Lung (tissue), 12 donors: ENCODE measurements around the gene CHRD. TPM values are rescaled to one million over a fixed set of nuclear protein-coding genes. Genes with fewer than 3 reads are reported as not detected.

Experiments
- ATAC-seq: fragments of 200-7000 bp; cut with Tn5 transposase; one replicate; pipeline ENCODE4 v1.9.1; 2020; ENCODE audit warnings: moderate number of reproducible peaks; ENCODE audit not compliant: insufficient read depth, low FRiP score
- DNase-seq, 3 donors: peaks; one replicate each; pipeline ENCODE4 v3.0.0-alpha.2; 2013 to 2017
- H3K27ac ChIP-seq, 2 donors: one replicate each; pipeline ENCODE4 v1.5.1; 2013; ENCODE audit warnings: mild to moderate bottlenecking in 2 of 2, moderate library complexity in 2 of 2, control low read depth in 1 of 2, inconsistent platforms in 1 of 2, low read depth in 1 of 2, low read length in 1 of 2
- H3K27me3 ChIP-seq, 3 donors: one replicate each; pipeline ENCODE4 v1.5.1; 2013; ENCODE audit warnings: low read length in 2 of 3; ENCODE audit not compliant: control insufficient read depth in 3 of 3, insufficient read depth in 3 of 3
- H3K36me3 ChIP-seq, 4 donors: one replicate each; pipeline ENCODE4 v1.5.1; 2013; ENCODE audit warnings: low read length in 4 of 4, mild to moderate bottlenecking in 1 of 4, moderate library complexity in 1 of 4; ENCODE audit not compliant: control insufficient read depth in 4 of 4, insufficient read depth in 4 of 4
- H3K4me1 ChIP-seq, 5 donors: one replicate each; pipeline ENCODE4 v1.5.1; 2013; ENCODE audit warnings: low read length in 5 of 5, mild to moderate bottlenecking in 2 of 5, moderate library complexity in 1 of 5; ENCODE audit not compliant: control insufficient read depth in 5 of 5, insufficient read depth in 5 of 5
- H3K4me3 ChIP-seq: one replicate; pipeline ENCODE4 v1.5.1; 2013; ENCODE audit warnings: mild to moderate bottlenecking, control low read depth, moderate library complexity
- H3K9ac ChIP-seq, 2 donors: one replicate each; pipeline ENCODE4 v1.5.1; 2013; ENCODE audit warnings: low read length in 2 of 2, control low read depth in 1 of 2; ENCODE audit not compliant: insufficient read depth in 1 of 2
- H3K9me3 ChIP-seq, 4 donors: one replicate each; pipeline ENCODE4 v1.5.1; 2013; ENCODE audit warnings: low read length in 3 of 4, mild to moderate bottlenecking in 1 of 4, moderate library complexity in 1 of 4; ENCODE audit not compliant: control insufficient read depth in 4 of 4, insufficient read depth in 3 of 4
- WGBS, 2 donors: extraction: QIAGEN DNeasy Blood & Tissue Kit; methylation state at CpG; one replicate each; pipeline ENCODE4 v1.1.7; 2013; 5-methylcytosine and 5-hydroxymethylcytosine counted together
- polyA plus RNA-seq, 2 donors: library from polyadenylated mRNA; stranded (reverse); fragments of 200-250 nt; gene quantifications; one replicate each; pipeline ENCODE4 v1.2.1, GENCODE V29; 2013
- total RNA-seq, 2 donors: library from RNA; depleted of rRNA in 1 of 2; stranded (reverse); fragments of >200 nt in 1 of 2; gene quantifications; one replicate each; pipeline ENCODE4 v1.2.1, GENCODE V29; 2014 to 2021
- TF ChIP-seq, protein P1 (sequence below): IDR thresholded peaks from 2 replicates; pipeline ENCODE4 v1.5.1; 2012; ENCODE audit warnings: mild to moderate bottlenecking; ENCODE audit errors: control extremely low read depth, extremely low read depth
- donor health status: control.
- donor health status: control.
- donor health status: Bipolar disorder and iron deficiency.
- donor health status: healthy.
- donor health status: DM: yes; HTN: yes; CAD: no.

CHRD gene
- total and polyA plus RNA-seq, 4 donors: 4.2 to 16.7 (median 5.8) TPM

GRCh38 chr3:184380627-184381260 lies 890 bp downstream of the CHRD start:
- no peak for ATAC-seq
- WGBS, 2 donors: 2% methylated on average over 39 to 42 of the region's 42 CpGs

GRCh38 chr3:184381261-184382224 lies 1.7 kb downstream of the CHRD start:
- Histone ChIP-seq H3K27me3 (peaks cover 3 to 19% (median 5%) of the 10 kb centered on the region in 3 donors), H3K9ac (no peak overlapping the region), H3K27ac (no peak overlapping the region), H3K4me3 (no peak overlapping the region), H3K9me3 (peaks cover 0 to 5% (median 0%) of the 10 kb centered on the region in 4 donors), H3K4me1 (peaks cover 0 to 37% (median 2%) of the 10 kb centered on the region in 5 donors), H3K36me3 (no peaks in the 10 kb centered on the region)
- no peak for ATAC-seq
- TF ChIP-seq, protein P1, sequence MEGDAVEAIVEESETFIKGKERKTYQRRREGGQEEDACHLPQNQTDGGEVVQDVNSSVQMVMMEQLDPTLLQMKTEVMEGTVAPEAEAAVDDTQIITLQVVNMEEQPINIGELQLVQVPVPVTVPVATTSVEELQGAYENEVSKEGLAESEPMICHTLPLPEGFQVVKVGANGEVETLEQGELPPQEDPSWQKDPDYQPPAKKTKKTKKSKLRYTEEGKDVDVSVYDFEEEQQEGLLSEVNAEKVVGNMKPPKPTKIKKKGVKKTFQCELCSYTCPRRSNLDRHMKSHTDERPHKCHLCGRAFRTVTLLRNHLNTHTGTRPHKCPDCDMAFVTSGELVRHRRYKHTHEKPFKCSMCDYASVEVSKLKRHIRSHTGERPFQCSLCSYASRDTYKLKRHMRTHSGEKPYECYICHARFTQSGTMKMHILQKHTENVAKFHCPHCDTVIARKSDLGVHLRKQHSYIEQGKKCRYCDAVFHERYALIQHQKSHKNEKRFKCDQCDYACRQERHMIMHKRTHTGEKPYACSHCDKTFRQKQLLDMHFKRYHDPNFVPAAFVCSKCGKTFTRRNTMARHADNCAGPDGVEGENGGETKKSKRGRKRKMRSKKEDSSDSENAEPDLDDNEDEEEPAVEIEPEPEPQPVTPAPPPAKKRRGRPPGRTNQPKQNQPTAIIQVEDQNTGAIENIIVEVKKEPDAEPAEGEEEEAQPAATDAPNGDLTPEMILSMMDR: no peak
- peak; percentile 46 to 68 (median 53) for DNase-seq
- WGBS, 2 donors: 8 to 9% methylated on average over 44 to 55 of the region's 55 CpGs

More at GRCh38 chr3:184380627-184381260, 890 bp downstream of the CHRD start:
- TF ChIP-seq, protein P1: no peak
- peaks cover 0 to 19% (median 5%) of the 10 kb centered on the region in 3 donors for H3K27me3 ChIP-seq
- H3K4me1 ChIP-seq: peaks cover 0 to 37% (median 2%) of the 10 kb centered on the region in 5 donors
- peaks cover 0 to 5% (median 0%) of the 10 kb centered on the region in 4 donors for H3K9me3 ChIP-seq
- peak overlapping the region in 1 of 2 donors; percentile 49 for H3K9ac ChIP-seq
- DNase-seq: no peak
- no peaks in the 10 kb centered on the region for H3K36me3 ChIP-seq
- H3K27ac ChIP-seq: no peak overlapping the region
- H3K4me3 ChIP-seq: peak overlapping the region; percentile 25

DNA sequence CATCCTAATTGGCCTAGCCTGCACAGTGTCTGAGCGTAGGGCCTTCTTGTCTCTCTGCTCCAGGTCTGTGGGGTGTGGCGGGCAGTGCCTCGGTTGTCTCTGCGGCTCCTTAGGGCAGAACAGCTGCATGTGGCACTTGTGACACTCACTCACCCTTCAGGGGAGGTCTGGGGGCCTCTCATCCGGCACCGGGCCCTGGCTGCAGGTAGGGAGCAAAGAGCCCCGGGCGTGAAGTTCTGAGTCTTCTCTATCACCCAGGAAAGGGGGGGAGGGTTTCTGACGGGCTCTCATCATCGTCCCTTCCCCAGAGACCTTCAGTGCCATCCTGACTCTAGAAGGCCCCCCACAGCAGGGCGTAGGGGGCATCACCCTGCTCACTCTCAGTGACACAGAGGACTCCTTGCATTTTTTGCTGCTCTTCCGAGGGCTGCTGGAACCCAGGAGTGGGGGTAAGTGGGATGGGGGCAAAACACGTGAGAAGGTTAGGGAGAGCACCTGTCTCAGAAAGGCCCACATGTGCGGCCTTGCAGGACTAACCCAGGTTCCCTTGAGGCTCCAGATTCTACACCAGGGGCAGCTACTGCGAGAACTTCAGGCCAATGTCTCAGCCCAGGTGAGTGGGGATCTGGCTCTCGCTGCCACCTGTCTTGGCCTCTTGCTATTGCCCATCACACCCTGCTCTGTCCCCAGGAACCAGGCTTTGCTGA lies 2.6 kb downstream of the CHRD start:
- Histone ChIP-seq H3K9me3 (peaks cover 0 to 5% (median 0%) of the 10 kb centered on the region in 4 donors), H3K9ac (no peak overlapping the region), H3K27me3 (peaks cover 3 to 19% (median 5%) of the 10 kb centered on the region in 3 donors), H3K4me3 (no peak overlapping the region), H3K4me1 (peaks cover 0 to 36% (median 2%) of the 10 kb centered on the region in 5 donors), H3K27ac (no peak overlapping the region), H3K36me3 (no peaks in the 10 kb centered on the region)
- whole genome bisulfite sequencing, 2 donors: 88 to 92% methylated on average over 16 of the region's 16 CpGs
- ATAC-seq (no peak), DNase-seq (no peak)
- TF ChIP-seq, protein P1: no peak
